RPMI8226 (cell line): Measurements from ENCODE around the gene GRAPL.
"Not testable (repeated sequence)": the region's sequence is repeated elsewhere in the genome, so short reads cannot be mapped to it uniquely, and the experiment has no call there.

ENCODE experiments used
- DNase-seq: peaks from one replicate; pipeline ENCODE4 v3.0.0-alpha.2; 2015

The GRAPL gene

DNA sequence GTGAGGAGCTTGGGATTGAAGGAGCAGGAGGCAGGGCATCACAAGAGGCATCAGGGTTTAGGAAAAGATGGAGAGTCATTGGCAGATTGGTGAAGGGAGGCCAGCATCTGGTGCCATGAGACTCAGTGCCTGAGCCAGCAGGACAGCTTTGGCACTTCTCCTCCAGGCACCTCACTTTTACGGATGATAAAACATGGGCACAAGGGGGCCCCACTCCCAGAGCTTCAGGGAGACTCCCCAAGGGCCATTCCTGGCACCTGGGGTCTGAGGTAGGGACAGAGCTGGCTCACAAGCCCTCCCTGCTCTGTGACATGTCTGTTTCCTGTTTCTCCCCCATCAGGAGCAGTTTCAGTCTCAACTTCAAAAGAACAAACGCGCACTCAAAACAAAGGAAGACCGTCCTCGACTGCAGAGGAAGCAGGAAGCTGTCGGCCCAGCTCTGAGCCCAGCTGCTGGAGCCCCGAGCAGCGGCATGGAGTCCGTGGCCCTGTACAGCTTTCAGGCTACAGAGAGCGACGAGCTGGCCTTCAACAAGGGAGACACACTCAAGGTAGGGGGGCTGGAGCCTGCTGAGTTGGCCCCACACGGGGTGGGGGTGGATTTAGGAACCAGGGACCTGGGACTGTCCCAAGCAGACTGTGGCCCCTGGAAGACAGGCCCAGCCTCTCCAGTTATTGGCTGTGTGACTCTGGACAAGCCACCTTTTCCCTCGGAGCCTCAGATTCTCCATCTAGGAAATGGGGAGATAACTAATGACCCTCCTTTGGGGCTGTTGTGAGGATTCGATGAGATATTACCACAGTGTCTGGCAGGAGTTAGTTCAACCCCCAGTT, at the start of gene GRAPL:
Gene GRAPL (plus strand): TSS at position 442 of the 833 bp plus-strand sequence. CDS start 31 bp downstream, at position 473.
- not testable (repeated sequence) for DNase-seq

DNA sequence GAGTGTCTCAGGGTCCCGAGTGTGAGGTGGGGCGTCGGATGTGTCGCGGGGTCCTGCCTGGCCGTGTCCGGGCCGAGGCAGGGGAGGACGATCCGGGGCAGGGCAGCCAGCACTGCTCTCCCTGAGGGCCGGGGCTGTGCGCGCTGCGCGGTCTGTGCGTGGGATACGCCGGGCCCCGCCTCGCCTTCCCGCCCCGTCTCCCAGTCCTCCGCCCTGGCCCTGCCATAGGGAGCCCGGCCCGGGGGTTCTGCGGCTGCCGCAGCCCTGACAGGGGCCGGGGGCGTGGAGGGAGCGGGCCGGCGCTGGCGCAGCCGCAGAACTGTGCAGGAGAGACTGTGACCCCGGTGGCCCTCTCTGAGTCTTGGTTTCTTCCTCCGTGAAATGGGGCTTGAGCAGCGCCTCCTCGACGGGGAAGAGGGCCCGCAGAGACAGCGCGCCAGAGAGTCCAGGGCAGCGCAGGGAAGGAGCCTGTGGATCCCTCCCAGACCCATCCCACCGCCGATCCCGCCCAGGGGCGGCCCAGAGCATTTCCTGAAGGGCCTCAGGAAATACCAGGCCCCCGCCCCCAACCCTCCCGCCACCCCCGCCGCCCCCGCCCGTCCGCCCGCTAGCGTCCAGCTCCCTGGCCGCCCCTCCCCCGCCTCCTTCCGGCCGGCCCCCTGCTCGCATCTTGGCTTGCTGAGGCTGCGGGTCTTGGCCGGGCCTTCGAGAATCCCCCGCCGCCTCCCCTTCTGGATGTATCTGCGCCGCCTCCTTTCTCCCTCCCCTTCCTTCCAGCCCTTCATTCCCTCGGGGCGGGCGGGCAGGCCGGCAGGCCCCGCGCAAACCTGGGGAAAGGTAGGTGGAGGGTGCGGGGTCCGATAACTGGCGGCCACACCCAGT, 38.3 kb upstream of the GRAPL start:
- not testable (repeated sequence) for DNase-seq

DNA sequence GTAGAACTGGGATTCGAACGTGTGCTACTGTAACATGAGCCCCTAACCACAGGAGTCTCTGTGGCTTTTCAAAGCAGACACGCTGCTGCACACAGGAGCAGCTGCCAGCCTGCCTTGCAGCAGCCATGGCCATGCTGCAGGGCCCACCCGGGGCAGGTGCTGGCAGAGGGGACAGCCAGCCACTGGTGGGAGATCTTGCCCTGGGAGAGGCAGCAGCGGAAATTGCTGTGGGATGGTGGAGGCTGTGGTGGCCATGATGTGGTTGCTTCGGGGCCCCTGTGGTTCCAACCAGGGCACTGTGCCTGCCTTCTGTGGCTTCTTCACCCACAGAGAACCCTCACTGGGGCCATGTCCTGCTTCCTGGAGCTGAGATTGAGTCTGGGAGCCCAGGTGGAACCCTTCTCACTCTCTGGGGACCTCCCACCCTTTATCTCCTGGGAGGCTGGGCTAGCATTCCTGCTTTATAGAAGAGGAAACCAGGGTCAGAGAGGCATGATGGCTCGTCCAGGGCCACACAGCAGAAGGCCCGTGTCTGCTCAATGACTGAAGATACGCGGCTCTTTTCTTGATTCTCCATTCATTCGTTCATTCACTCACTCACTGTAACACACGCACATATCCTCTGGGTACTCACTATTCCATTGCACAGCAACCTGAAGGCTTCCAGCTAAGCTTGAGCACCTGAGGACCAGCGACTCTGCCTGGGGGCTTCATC, 37.2 kb upstream of the GRAPL start:
- not testable (repeated sequence) for DNase-seq

DNA sequence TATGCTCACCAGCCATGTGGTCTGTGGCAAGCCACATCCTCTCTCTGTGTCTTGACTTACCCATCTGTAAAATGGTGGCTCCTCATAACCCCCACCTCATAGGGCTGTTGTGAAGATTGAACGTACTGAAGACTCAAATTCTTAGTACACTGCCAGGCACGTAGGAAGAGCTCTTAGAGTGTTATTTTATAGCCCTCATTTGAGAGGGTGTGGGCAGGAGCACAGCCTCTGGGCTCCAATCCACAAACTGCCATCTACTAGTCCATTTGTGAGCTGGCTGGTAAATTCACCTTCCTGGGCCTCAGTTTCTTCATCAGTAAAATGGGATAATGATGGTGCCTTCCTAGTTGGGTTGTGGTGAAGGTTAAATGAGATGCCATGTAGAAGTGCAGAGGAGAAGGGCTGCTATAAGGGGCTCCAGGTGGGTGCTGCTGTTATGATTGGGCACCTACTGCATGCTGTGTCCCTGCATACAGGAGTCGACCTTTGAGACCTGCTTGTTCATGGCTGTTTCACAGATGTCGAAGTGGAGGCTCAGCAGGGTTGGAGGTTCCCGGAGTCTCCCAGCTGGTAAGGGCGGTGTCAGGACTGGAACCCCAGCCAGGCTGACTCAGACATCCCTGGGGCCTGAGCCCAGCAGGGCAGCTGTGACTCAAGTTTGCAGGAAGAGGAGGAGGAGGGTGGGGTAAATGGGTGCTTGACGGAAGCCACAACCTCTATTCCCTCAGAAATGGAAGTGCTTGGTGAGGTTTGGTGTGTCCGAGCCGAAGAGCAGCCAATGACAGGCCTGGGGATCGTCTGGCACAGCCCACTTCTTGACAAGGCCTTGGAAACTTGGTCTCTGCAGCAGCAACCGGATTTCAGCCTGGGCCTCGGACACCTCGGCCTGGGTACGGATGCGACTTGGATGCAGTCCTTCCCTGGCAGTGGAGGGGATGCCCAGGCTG, 34.4 kb upstream of the GRAPL start:
- DNase-seq, result not testable (repeated sequence)

DNA sequence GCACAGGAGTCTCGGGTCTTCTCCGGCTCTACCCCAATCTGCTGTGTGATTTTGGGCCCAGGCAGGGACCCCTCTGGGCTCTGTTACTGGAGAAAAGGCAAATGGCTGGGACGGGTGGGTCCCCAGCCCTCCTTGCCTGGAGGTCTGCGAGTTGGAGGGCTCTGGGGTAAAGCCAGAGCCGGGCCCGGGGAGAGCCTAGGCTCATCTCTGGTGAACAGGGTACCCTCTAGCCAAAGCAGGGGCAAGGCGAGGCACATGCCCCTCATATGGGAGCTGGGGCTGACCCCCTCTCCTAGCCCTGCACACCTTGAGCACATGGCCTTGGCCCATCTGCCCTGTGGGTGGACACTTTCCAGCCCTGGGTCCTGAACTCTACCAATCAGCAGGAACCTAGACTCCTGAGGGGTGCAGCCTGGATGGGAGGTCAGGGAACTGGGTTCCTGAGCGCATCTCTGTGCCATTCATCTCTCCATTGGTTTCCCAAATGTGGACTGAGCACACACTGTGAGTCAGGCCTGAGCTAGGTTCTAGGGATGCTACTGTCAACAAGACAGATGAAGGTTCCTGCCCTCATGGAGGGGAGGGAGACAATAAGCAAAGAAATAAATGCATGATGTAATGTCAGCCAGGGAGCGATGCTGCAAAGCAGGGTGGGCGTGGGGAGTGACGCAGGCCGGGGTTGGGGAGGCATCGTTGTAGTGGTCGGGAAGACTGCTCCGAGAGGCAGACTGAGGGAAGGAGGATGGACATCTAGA, 33.5 kb upstream of the GRAPL start:
- not testable (repeated sequence) for DNase-seq

DNA sequence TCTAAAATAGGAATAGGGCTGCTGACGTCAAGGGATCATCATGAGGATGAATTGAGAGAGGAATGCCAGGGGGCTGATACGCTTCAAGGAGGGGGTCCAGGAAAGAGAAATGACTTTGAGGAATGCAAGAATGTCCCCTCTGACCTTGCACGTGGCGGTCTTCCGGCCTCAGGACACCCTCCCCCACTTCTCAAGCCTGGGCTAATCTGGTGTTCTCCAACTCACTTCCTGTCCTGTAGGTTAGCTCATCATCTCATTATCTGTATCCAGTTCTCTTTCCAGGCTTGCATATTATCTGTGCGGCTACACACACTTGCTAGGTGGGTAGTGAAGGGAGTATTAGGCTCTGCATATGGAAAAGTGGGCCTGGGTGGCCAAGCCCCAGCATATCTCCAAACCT, 18.9 kb upstream of the GRAPL start:
- DNase-seq, result peak; percentile 2

- not testable (repeated sequence) for DNase-seq
Measured at GRCh38 chr17:19110189-19111097, 16.9 kb upstream of the GRAPL start.

GRCh38 chr17:19111111-19111711, 16.2 kb upstream of the GRAPL start:
- peak; percentile 68 for DNase-seq

GRCh38 chr17:19111801-19112458, 15.5 kb upstream of the GRAPL start:
- DNase-seq, result peak; percentile 44

DNA sequence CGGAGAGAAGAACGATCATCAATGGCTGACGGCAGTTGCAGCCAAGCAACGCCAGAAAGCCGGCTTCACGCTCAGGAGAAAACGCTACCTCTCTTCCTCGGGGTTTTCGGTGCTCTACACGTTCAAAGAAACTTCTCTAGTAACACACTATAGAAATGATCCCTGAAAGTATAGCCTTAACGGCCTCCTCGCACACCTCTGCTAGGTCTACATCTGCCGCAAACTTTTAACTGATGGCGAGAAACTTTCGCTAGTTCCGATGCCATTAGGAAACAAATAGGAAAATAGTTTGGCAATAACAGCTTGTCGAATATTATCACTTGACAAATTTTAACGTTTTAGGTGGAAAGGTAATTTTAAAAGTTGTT, 14.9 kb upstream of the GRAPL start:
- DNase-seq, result peak; percentile 37

DNA sequence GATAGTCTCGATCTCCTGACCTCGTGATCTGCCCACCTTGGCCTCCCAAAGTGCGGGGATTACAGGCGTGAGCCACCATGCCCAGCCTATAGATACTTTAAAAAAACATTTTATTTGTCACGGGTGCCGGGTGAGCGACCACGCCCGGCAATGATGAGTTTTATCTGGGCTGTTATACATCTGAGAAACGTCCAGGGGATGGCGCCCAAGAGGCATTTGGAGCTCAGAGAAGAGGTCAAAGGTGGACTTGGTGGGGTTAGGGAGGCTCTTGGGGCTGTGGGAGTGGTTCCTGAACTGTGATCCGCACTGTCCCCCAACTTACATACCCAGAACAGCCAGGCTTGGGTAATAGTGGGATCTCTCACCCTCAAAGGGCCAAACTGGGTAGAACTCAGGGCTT, 8.7 kb upstream of the GRAPL start:
- not testable (repeated sequence) for DNase-seq

GRCh38 chr17:19125289-19125688, 2.1 kb upstream of the GRAPL start:
- DNase-seq, result not testable (repeated sequence)

DNA sequence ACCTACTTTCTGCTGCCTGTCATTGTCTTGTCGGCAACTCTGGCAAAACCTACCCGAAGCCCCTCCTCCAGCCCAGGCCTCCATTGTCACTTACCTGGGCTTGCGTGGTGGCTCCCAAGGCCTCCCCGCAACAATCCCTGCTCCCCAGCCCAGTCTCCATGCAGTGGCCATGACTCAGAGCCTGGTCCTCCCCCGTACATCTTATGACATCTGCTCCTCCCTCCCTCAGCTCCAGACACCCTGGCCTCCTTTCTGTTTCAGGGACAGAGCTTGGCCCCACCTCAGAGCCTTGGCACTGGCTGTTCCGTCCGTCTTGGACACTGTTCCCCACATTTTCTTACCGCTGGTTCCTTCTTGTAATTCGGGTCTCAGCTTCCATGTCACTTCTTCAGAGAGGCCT, 2.1 kb downstream of the GRAPL start:
- DNase-seq, result not testable (repeated sequence)

- DNase-seq, result not testable (repeated sequence)
Measured at GRCh38 chr17:19131108-19131507, 3.7 kb downstream of the GRAPL start.

GRCh38 chr17:19131772-19132171, 4.4 kb downstream of the GRAPL start:
- not testable (repeated sequence) for DNase-seq

DNA sequence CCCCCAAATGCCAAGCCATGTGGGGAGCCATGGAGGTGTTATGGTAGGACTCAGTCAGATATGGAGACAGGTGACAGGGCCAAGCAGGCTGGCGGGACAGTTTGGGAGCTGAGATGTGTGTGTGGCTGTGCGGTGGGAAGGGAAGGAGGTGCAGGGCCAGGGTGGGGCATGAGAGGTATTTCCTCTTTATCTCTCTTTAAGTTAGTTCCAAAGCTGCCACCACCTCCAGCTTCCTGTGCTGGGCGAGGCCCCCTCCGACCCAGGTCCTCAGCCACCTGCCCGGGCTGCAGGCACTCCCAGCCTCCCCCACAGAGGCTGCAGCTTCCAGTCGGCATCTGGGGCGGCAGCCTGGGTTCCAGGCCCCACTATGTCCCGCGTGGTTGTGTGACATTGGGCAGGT, 6.4 kb downstream of the GRAPL start:
- DNase-seq, result not testable (repeated sequence)

- DNase-seq, result not testable (repeated sequence)
Measured at GRCh38 chr17:19135391-19135790, 8.0 kb downstream of the GRAPL start.

- DNase-seq, result not testable (repeated sequence)
Measured at GRCh38 chr17:19136138-19136537, 8.7 kb downstream of the GRAPL start.

DNA sequence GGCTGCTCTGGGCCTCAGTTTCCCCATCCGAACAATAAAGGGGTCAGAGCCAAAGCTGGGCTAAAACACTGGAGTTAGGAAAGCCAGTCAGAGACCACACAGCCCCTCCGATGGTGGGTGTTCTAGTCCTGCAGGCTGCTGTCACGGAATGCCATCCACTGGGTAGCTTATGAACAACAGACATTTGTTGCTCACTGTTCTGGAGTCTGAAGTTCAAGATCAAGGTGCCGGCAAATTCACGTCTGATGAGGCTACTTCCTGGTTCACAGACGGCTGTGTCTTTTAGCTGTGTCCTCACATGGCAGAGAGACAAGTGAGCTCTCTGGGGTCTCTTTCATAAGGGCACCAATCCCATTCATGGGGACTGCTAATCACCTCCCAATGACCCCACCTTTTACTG, 9.2 kb downstream of the GRAPL start:
- DNase-seq, result not testable (repeated sequence)
